Thyroid gland (tissue), 4 donors: Measurements from ENCODE around the gene PRKCD. TPM values are rescaled to one million over a fixed set of nuclear protein-coding genes. Genes with fewer than 3 reads are reported as not detected.

ENCODE experiments used
- DNase-seq, 2 donors: peaks; one replicate each; pipeline ENCODE4 v3.0.0-alpha.2; 2019
- H3K27ac ChIP-seq, 3 donors: fragments of 200-600 bp; sonication (generic); 1 replicate in 2 of 3; 2 replicates in 1 of 3; pipeline ENCODE4 v1.5.1; 2016 to 2019; ENCODE audit warnings: mild to moderate bottlenecking in 1 of 3, moderate library complexity in 1 of 3
- H3K27me3 ChIP-seq: fragments of 200-600 bp; sonication (generic); one replicate; pipeline ENCODE4 v1.5.1; 2019
- H3K36me3 ChIP-seq, 2 donors: fragments of 200-600 bp; sonication (generic); one replicate each; pipeline ENCODE4 v1.5.1; 2016 to 2019
- H3K4me1 ChIP-seq, 2 donors: fragments of 200-600 bp; sonication (generic); one replicate each; pipeline ENCODE4 v1.5.1; 2017 to 2019
- H3K4me3 ChIP-seq, 3 donors: fragments of 200-600 bp; sonication (generic); replicated peaks in 1 of 3; 1 replicate in 2 of 3; 2 replicates in 1 of 3; pipeline ENCODE4 v1.5.1; 2016; ENCODE audit warnings: mild to moderate bottlenecking in 1 of 3
- H3K9me3 ChIP-seq: fragments of 200-600 bp; sonication (generic); one replicate; pipeline ENCODE4 v1.5.1; 2017
- CTCF ChIP-seq, 6 experiments: fragments of 200-600 bp in 3 of 6; fragments of 450-650 bp in 3 of 6; sonication (generic) in 3 of 6; IDR thresholded peaks; one replicate each; pipeline ENCODE4 v1.5.1; 2016 to 2019; ENCODE audit warnings: antibody characterized with exemption in 6 of 6, mild to moderate bottlenecking in 2 of 6, inconsistent platforms in 1 of 6, moderate library complexity in 1 of 6
- POLR2A ChIP-seq, 2 donors: fragments of 450-650 bp; IDR thresholded peaks; one replicate each; pipeline ENCODE4 v1.6.1; 2017; ENCODE audit warnings: antibody characterized with exemption in 2 of 2, mild to moderate bottlenecking in 2 of 2, moderate library complexity in 1 of 2
- WGBS, 2 donors: methylation state at CpG; one replicate each; pipeline ENCODE4 v1.1.5; 2017; 5-methylcytosine and 5-hydroxymethylcytosine counted together
- intact Hi-C: fragments of 100-400 bp; cut with DNase I; formaldehyde crosslinking; loops from one replicate; pipeline ENCODE4 v1.15.1; 2023
- total RNA-seq, 4 donors: library from RNA; depleted of rRNA; stranded (reverse); fragments of >200 nt; gene quantifications; one replicate each; pipeline ENCODE4 v1.2.3, GENCODE V29; 2016

Gene PRKCD
- total RNA-seq, 4 donors from 2014 or later, result 32.0 to 154 (median 71.4) TPM

GRCh38 chr3:53184701-53185100 is 23.7 kb downstream of the PRKCD start:
- H3K27ac ChIP-seq, result no peak overlapping the region

GRCh38 chr3:53185761-53186465 is 24.9 kb downstream of the PRKCD start:
- no peak for TF ChIP-seq CTCF (IDR thresholded peaks at IDR 0.05)
- TF ChIP-seq POLR2A (IDR thresholded peaks at IDR 0.05), result no peak
- Histone ChIP-seq H3K27ac (no peak overlapping the region), H3K4me1 (no peaks in the 10 kb centered on the region), H3K4me3 (no peak overlapping the region), H3K27me3 (no peaks in the 10 kb centered on the region), H3K36me3 (peaks cover 81 to 83% of the 10 kb centered on the region in 2 donors), H3K9me3 (no peaks in the 10 kb centered on the region)
- no peak for DNase-seq
- intact Hi-C loops, result no loop called here
- WGBS, 2 donors, result 93 to 95% methylated on average over 16 to 18 of the region's 20 CpGs

More at GRCh38 chr3:53184701-53185100, 23.7 kb downstream of the PRKCD start:
- Histone ChIP-seq H3K36me3 (peaks cover 82 to 84% of the 10 kb centered on the region in 2 donors), H3K9me3 (no peaks in the 10 kb centered on the region), H3K27me3 (no peaks in the 10 kb centered on the region), H3K4me1 (no peaks in the 10 kb centered on the region), H3K4me3 (no peak overlapping the region)
- DNase-seq, result no peak
- no peak for TF ChIP-seq POLR2A (IDR thresholded peaks at IDR 0.05)
- no peak for TF ChIP-seq CTCF (IDR thresholded peaks at IDR 0.05)
- 92 to 96% methylated on average over 7 of the region's 7 CpGs for WGBS, 2 donors
- intact Hi-C loops, result no loop called here

GRCh38 chr3:53186726-53187125 is 25.7 kb downstream of the PRKCD start:
- no peak for DNase-seq
- Histone ChIP-seq H3K4me3 (no peak overlapping the region), H3K27me3 (no peaks in the 10 kb centered on the region), H3K36me3 (peaks cover 76% of the 10 kb centered on the region in 2 donors), H3K9me3 (no peaks in the 10 kb centered on the region), H3K27ac (no peak overlapping the region), H3K4me1 (peaks cover 0 to under 1% of the 10 kb centered on the region in 2 donors)
- 90 to 100% methylated on average over 4 to 8 of the region's 9 CpGs for WGBS, 2 donors
- intact Hi-C loops, result no loop called here
- TF ChIP-seq POLR2A (IDR thresholded peaks at IDR 0.05), result no peak
- no peak for TF ChIP-seq CTCF (IDR thresholded peaks at IDR 0.05)

- no peak for DNase-seq
- no peak for TF ChIP-seq CTCF (IDR thresholded peaks at IDR 0.05)
- TF ChIP-seq POLR2A (IDR thresholded peaks at IDR 0.05), result no peak
- Histone ChIP-seq H3K4me1 (peaks cover 0 to 7% of the 10 kb centered on the region in 2 donors), H3K4me3 (no peak overlapping the region), H3K27ac (no peak overlapping the region), H3K9me3 (no peaks in the 10 kb centered on the region), H3K27me3 (no peaks in the 10 kb centered on the region), H3K36me3 (peaks cover 70 to 75% of the 10 kb centered on the region in 2 donors)
- 91 to 92% methylated on average over 4 of the region's 4 CpGs for WGBS, 2 donors
- intact Hi-C loops, result no loop called here
Observed at GRCh38 chr3:53187430-53187829, 26.4 kb downstream of the PRKCD start.

GRCh38 chr3:53188136-53188685 is 27.2 kb downstream of the PRKCD start:
- whole genome bisulfite sequencing, 2 donors, result 89 to 94% methylated on average over 5 of the region's 5 CpGs
- Histone ChIP-seq H3K9me3 (no peaks in the 10 kb centered on the region), H3K36me3 (peaks cover 63 to 68% of the 10 kb centered on the region in 2 donors), H3K27me3 (no peaks in the 10 kb centered on the region), H3K4me3 (no peak overlapping the region), H3K4me1 (peaks cover 3 to 15% of the 10 kb centered on the region in 2 donors), H3K27ac (no peak overlapping the region)
- DNase-seq, result no peak
- TF ChIP-seq CTCF (IDR thresholded peaks at IDR 0.05) (no peak), POLR2A (IDR thresholded peaks at IDR 0.05) (no peak)
- intact Hi-C loops, result no loop called here
